ENCODE data around the gene TMEM232.

GRCh38 chr5:110458313-110458712, 268.2 kb downstream of the TMEM232 start:
- TF ChIP-seq CTCF (IDR thresholded peaks at IDR 0.05; ENCODE audit: low read length) (no peak), EZH2 (IDR thresholded peaks at IDR 0.05; ENCODE audit: borderline replicate concordance, low read length) (no peak)

Data from OCI-LY1 (cell line).